EL (cell line): ENCODE measurements around the gene MTR.
A peak's percentile ranks its signal among the peaks of the same experiment; 100 is the strongest.

ENCODE experiments used
- DNase-seq: peaks from one replicate; pipeline ENCODE4 v3.0.0-alpha.2; 2016

Gene MTR

GRCh38 chr1:236795035-236795756, at the start of gene MTR:
MTR (plus strand) TSS chr1:236795292; CDS start chr1:236795704, 412 bp downstream.
- peak; percentile 99 for DNase-seq

GRCh38 chr1:236746785-236747184, 48.3 kb upstream of the MTR start:
- no peak for DNase-seq

- DNase-seq, result no peak
These were observed 47.6 kb upstream of the MTR start for GRCh38 chr1:236747311-236747985.

- DNase-seq, result no peak
These were observed 46.7 kb upstream of the MTR start for GRCh38 chr1:236748268-236748870.

- DNase-seq, result no peak
These were observed 44.2 kb upstream of the MTR start for GRCh38 chr1:236750928-236751327.

GRCh38 chr1:236751385-236751784, 43.7 kb upstream of the MTR start:
- DNase-seq, result no peak

GRCh38 chr1:236751935-236752334, 43.2 kb upstream of the MTR start:
- DNase-seq, result no peak

GRCh38 chr1:236753516-236753915, 41.6 kb upstream of the MTR start:
- DNase-seq, result peak; percentile 30

GRCh38 chr1:236753964-236754363, 41.1 kb upstream of the MTR start:
- DNase-seq, result no peak

GRCh38 chr1:236754525-236755210, 40.4 kb upstream of the MTR start:
- DNase-seq, result no peak

GRCh38 chr1:236757640-236758039, 37.5 kb upstream of the MTR start:
- no peak for DNase-seq

GRCh38 chr1:236759252-236759859, 35.7 kb upstream of the MTR start:
- DNase-seq, result peak; percentile 45

GRCh38 chr1:236760480-236760879, 34.6 kb upstream of the MTR start:
- DNase-seq, result no peak

GRCh38 chr1:236760986-236761385, 34.1 kb upstream of the MTR start:
- no peak for DNase-seq

GRCh38 chr1:236761397-236762132, 33.5 kb upstream of the MTR start:
- no peak for DNase-seq

- DNase-seq, result peak; percentile 31
These were observed 32.7 kb upstream of the MTR start for GRCh38 chr1:236762410-236762809.

GRCh38 chr1:236765831-236766230, 29.3 kb upstream of the MTR start:
- no peak for DNase-seq

- DNase-seq, result no peak
These were observed 28.6 kb upstream of the MTR start for GRCh38 chr1:236766506-236766905.

GRCh38 chr1:236767276-236767675, 27.8 kb upstream of the MTR start:
- DNase-seq, result no peak

- DNase-seq, result no peak
These were observed 26.5 kb upstream of the MTR start for GRCh38 chr1:236768601-236769000.

GRCh38 chr1:236773919-236774318, 21.2 kb upstream of the MTR start:
- DNase-seq, result no peak

GRCh38 chr1:236774926-236775325, 20.2 kb upstream of the MTR start:
- peak; percentile 29 for DNase-seq
